HEK293 (cell line): Measurements from ENCODE around the gene SUCLA2.

ENCODE experiments used
- CTCF ChIP-seq: fragments of 450-650 bp; formaldehyde crosslinking; IDR thresholded peaks from 2 replicates; pipeline ENCODE4 v1.5.1; 2016; ENCODE audit warnings: missing biosample characterization, missing genetic modification characterization
- ELK4 ChIP-seq: IDR thresholded peaks from 2 replicates; pipeline ENCODE4 v1.6.1; 2011; ENCODE audit warnings: mild to moderate bottlenecking, low read depth, low read length, borderline replicate concordance
- KLF9 ChIP-seq: fragments of 450-650 bp; formaldehyde crosslinking; IDR thresholded peaks from 2 replicates; pipeline ENCODE4 v1.5.1; 2016; ENCODE audit warnings: missing biosample characterization, missing genetic modification characterization, low read depth
- OSR2 ChIP-seq: fragments of 450-650 bp; formaldehyde crosslinking; IDR thresholded peaks from 2 replicates; pipeline ENCODE4 v1.5.1; 2016; ENCODE audit warnings: missing biosample characterization, missing genetic modification characterization
- SETDB1 ChIP-seq: IDR thresholded peaks from one replicate; pipeline ENCODE4 v1.6.1; 2017; ENCODE audit warnings: mild to moderate bottlenecking, low read length, moderate library complexity, mixed read lengths; ENCODE audit not compliant: insufficient read length
- ZBTB21 ChIP-seq: fragments of 450-650 bp; formaldehyde crosslinking; IDR thresholded peaks from 2 replicates; pipeline ENCODE4 v1.5.1; 2017; ENCODE audit warnings: missing biosample characterization, missing genetic modification characterization
- ZNF274 ChIP-seq, 2 experiments: fragments of 200-500 bp in 1 of 2; fragments of 450-650 bp in 1 of 2; sonication (Bioruptor generic) in 1 of 2; formaldehyde crosslinking in 1 of 2; IDR thresholded peaks; 2 replicates each; pipeline versions ENCODE4 v1.5.1 to v1.6.1; 2014 to 2016; ENCODE audit warnings: borderline replicate concordance in 1 of 2, inconsistent platforms in 1 of 2, low read length in 1 of 2, missing biosample characterization in 1 of 2, missing genetic modification characterization in 1 of 2
- ZNF426 ChIP-seq: fragments of 450-650 bp; formaldehyde crosslinking; IDR thresholded peaks from 2 replicates; pipeline ENCODE4 v1.5.1; 2017; ENCODE audit warnings: missing biosample characterization, missing genetic modification characterization, mild to moderate bottlenecking, inconsistent platforms, moderate library complexity
- ZNF76 ChIP-seq: fragments of 450-650 bp; formaldehyde crosslinking; IDR thresholded peaks from 2 replicates; pipeline ENCODE4; 2016; ENCODE audit warnings: low read depth, missing biosample characterization, missing genetic modification characterization, borderline replicate concordance

- TF ChIP-seq OSR2 (tag by site-specific recombination) (no peak), SETDB1 (no peak), ZNF76 (tag by site-specific recombination) (no peak), ZNF426 (tag by site-specific recombination) (no peak), CTCF (tag by site-specific recombination) (no peak), ZNF274 (IDR thresholded peaks at IDR 0.05; ENCODE audit: low read length) (no peak), ZNF274 (tag by site-specific recombination; IDR thresholded peaks at IDR 0.05; ENCODE audit: borderline replicate concordance) (no peak), KLF9 (tag by site-specific recombination) (no peak), ZBTB21 (tag by site-specific recombination) (no peak), ELK4 (no peak)
These were observed 28.8 kb upstream of the SUCLA2 start for GRCh38 chr13:48029859-48030258.
